ENCODE results near the gene MR1. TPM values are rescaled to one million over a fixed set of nuclear protein-coding genes. Genes with fewer than 3 reads are reported as not detected.

MR1 gene
- total RNA-seq, 2 experiments from 2014 or later = 15.7 to 16.7 TPM

- intact Hi-C loops (cut with micrococcal nuclease) = no loop called here
Observed at GRCh38 chr1:181064702-181065101, 30.9 kb downstream of the MR1 start.

GRCh38 chr1:181073638-181074037 lies 39.9 kb downstream of the MR1 start:
- ChIA-PET CTCF (no interaction called here), POLR2A (interaction anchor here (2.0 kb wide), 1 partner anchor 11 kb away, joined by 5 read pairs; no protein-coding TSS in a partner anchor)
- Mint-ChIP-seq H3K36me3 (ENCODE audit: low read depth) (no peaks in the 10 kb centered on the region), H3K4me1 (ENCODE audit: low read depth) (no peaks in the 10 kb centered on the region), H3K27me3 (peaks cover 9% of the 10 kb centered on the region), H3K4me3 (no peak overlapping the region), H3K9me3 (peaks cover 3% of the 10 kb centered on the region), H3K27ac (no peak overlapping the region)
- DNase-seq (no peak), ATAC-seq (no peak)
- no peak for TF ChIP-seq CTCF (IDR thresholded peaks at IDR 0.05)
- intact Hi-C loops (cut with micrococcal nuclease) = no loop called here

More at GRCh38 chr1:181064702-181065101, 30.9 kb downstream of the MR1 start:
- ATAC-seq = no peak
- H3K27ac Mint-ChIP-seq = no peak overlapping the region
- ChIA-PET CTCF (interaction anchor here (1.7 to 3.2 kb wide), 2 partner anchors 10 to 19 kb away, joined by 3 to 16 read pairs; no protein-coding TSS in a partner anchor), POLR2A (no interaction called here)
- peaks cover 6% of the 10 kb centered on the region for H3K9me3 Mint-ChIP-seq
- no peaks in the 10 kb centered on the region for H3K27me3 Mint-ChIP-seq
- H3K36me3 Mint-ChIP-seq (ENCODE audit: low read depth) = peaks cover 6% of the 10 kb centered on the region
- TF ChIP-seq CTCF (IDR thresholded peaks at IDR 0.05) = no peak
- H3K4me3 Mint-ChIP-seq = no peak overlapping the region
- H3K4me1 Mint-ChIP-seq (ENCODE audit: low read depth) = peaks cover 20% of the 10 kb centered on the region
- no peak for DNase-seq

- H3K4me1 Mint-ChIP-seq (ENCODE audit: low read depth) = peaks cover 5% of the 10 kb centered on the region
- no peak for TF ChIP-seq CTCF (IDR thresholded peaks at IDR 0.05)
- ATAC-seq = no peak
- intact Hi-C loops (cut with micrococcal nuclease) = no loop called here
- H3K27me3 Mint-ChIP-seq = peaks cover 9% of the 10 kb centered on the region
- H3K9me3 Mint-ChIP-seq = no peaks in the 10 kb centered on the region
- no peak overlapping the region for H3K27ac Mint-ChIP-seq
- ChIA-PET CTCF (interaction anchor here (0.9 to 1.1 kb wide), 3 partner anchors 9 to 67 kb away, joined by 3 to 5 read pairs (median 3); no protein-coding TSS in a partner anchor), POLR2A (interaction anchor here (0.6 to 1.1 kb wide), 4 partner anchors 13 to 850 kb away, joined by 3 read pairs; no protein-coding TSS in a partner anchor)
- no peak for DNase-seq
- H3K36me3 Mint-ChIP-seq (ENCODE audit: low read depth) = no peaks in the 10 kb centered on the region
- no peak overlapping the region for H3K4me3 Mint-ChIP-seq
Observed at GRCh38 chr1:181075766-181076350, 42.1 kb downstream of the MR1 start.

- Mint-ChIP-seq H3K27ac (no peak overlapping the region), H3K4me1 (ENCODE audit: low read depth) (peaks cover 5% of the 10 kb centered on the region), H3K9me3 (no peaks in the 10 kb centered on the region), H3K4me3 (no peak overlapping the region), H3K36me3 (ENCODE audit: low read depth) (no peaks in the 10 kb centered on the region), H3K27me3 (peaks cover 11% of the 10 kb centered on the region)
- no peak for TF ChIP-seq CTCF (IDR thresholded peaks at IDR 0.05)
- ATAC-seq = no peak
- CTCF ChIA-PET = no interaction called here
- POLR2A ChIA-PET = no interaction called here
- intact Hi-C loops (cut with micrococcal nuclease) = no loop called here
- no peak for DNase-seq
Observed at GRCh38 chr1:181076852-181077251, 43.1 kb downstream of the MR1 start.

GRCh38 chr1:181077576-181078242 lies 43.9 kb downstream of the MR1 start:
- CTCF ChIA-PET = interaction anchor here (4.5 kb wide), 1 partner anchor 64 kb away, joined by 35 read pairs; no protein-coding TSS in a partner anchor
- ATAC-seq (no peak), DNase-seq (no peak)
- H3K4me1 Mint-ChIP-seq (ENCODE audit: low read depth) = peaks cover 5% of the 10 kb centered on the region
- intact Hi-C loops (cut with micrococcal nuclease) = no loop called here
- H3K36me3 Mint-ChIP-seq (ENCODE audit: low read depth) = no peaks in the 10 kb centered on the region
- POLR2A ChIA-PET = interaction anchor here (1.0 to 3.1 kb wide), 2 partner anchors 12 to 82 kb away, joined by 3 to 18 read pairs; partner anchors contain the start of gene IER5
- no peaks in the 10 kb centered on the region for H3K9me3 Mint-ChIP-seq
- peaks cover 11% of the 10 kb centered on the region for H3K27me3 Mint-ChIP-seq
- H3K27ac Mint-ChIP-seq = no peak overlapping the region
- no peak for TF ChIP-seq CTCF (IDR thresholded peaks at IDR 0.05)
- H3K4me3 Mint-ChIP-seq = no peak overlapping the region

Measured in activated CD8-positive, alpha-beta T cell treated with anti-CD3 and anti-CD28 coated beads for 36 hours (primary cell).